Endothelial cell of umbilical vein (primary cell): ENCODE measurements around the gene BHLHE23. TPM values are rescaled to one million over a fixed set of nuclear protein-coding genes. Genes with fewer than 3 reads are reported as not detected.

ENCODE experiments used
- BruUV-seq: library from RNA; stranded (reverse); fragments of 400-500 nt; replicated peaks from 2 replicates; lab custom pipeline; 2021; lab: Mats Ljungman, UMichigan
- CTCF ChIA-PET: fragments of 300-600, 350-600 bp; sonication (Branson Sonifier 250); formaldehyde crosslinking; loops from one replicate; lab custom pipeline; 2021; ENCODE audit warnings: antibody characterized with exemption, inconsistent platforms; lab: Charles Lee
- POLR2A ChIA-PET: fragments of 300-600, 350-600 bp; sonication (Branson Sonifier 250); formaldehyde crosslinking; loops from one replicate; lab custom pipeline; 2021; ENCODE audit warnings: antibody characterized with exemption, inconsistent platforms; lab: Charles Lee
- DNase-seq: peaks from one replicate; pipeline ENCODE4 v3.0.0-alpha.2; 2011; ENCODE audit warnings: low read depth, low spot score
- FAIRE-seq: peaks from 2 replicates; lab custom pipeline; 2011; peaks lifted over from hg19 to GRCh38; lab: Jason Lieb, UNC
- H2AFZ ChIP-seq: 2 replicates; pipeline ENCODE4 v1.6.0; 2012; ENCODE audit warnings: low read depth, low read length, control low read depth, inconsistent platforms
- H3K27ac ChIP-seq: 2 replicates; pipeline ENCODE4 v1.5.1; 2011; ENCODE audit warnings: low read depth, mild to moderate bottlenecking, control low read depth, low read length, moderate library complexity; ENCODE audit not compliant: insufficient read depth
- H3K27me3 ChIP-seq, 2 experiments: 2 replicates each; pipeline versions ENCODE4 v1.6.0 to v1.6.1; 2011; ENCODE audit warnings: low read length in 2 of 2, mixed read lengths in 1 of 2; ENCODE audit not compliant: control insufficient read depth in 2 of 2, insufficient read depth in 2 of 2
- H3K36me3 ChIP-seq, 2 experiments: 2 replicates in 1 of 2; 3 replicates in 1 of 2; pipeline ENCODE4 v1.5.1; 2011; ENCODE audit warnings: low read length in 2 of 2, mild to moderate bottlenecking in 1 of 2, moderate library complexity in 1 of 2; ENCODE audit not compliant: control insufficient read depth in 2 of 2, insufficient read depth in 2 of 2; ENCODE audit errors: extremely low read depth in 1 of 2
- H3K4me1 ChIP-seq: 3 replicates; pipeline ENCODE4 v1.5.1; 2011; ENCODE audit warnings: mild to moderate bottlenecking, low read length; ENCODE audit not compliant: control insufficient read depth, insufficient read depth; ENCODE audit errors: extremely low read depth
- H3K4me2 ChIP-seq: 2 replicates; pipeline ENCODE4 v1.6.1; 2011; ENCODE audit warnings: low read length, control low read depth, mixed read lengths; ENCODE audit not compliant: insufficient read depth
- H3K4me3 ChIP-seq, 3 experiments: fragments of 200-600 bp in 1 of 3; sonication (generic), shearing (Covaris generic) in 1 of 3; replicated peaks in 1 of 3; 2 replicates each; pipeline ENCODE4 v1.5.1; 2011 to 2016; ENCODE audit warnings: control low read depth in 3 of 3, low read length in 3 of 3, mild to moderate bottlenecking in 2 of 3, inconsistent platforms in 1 of 3, low read depth in 1 of 3, moderate library complexity in 1 of 3; ENCODE audit not compliant: insufficient read depth in 1 of 3
- H3K79me2 ChIP-seq: 2 replicates; pipeline ENCODE4 v1.6.0; 2012; ENCODE audit warnings: low read length, inconsistent platforms; ENCODE audit not compliant: control insufficient read depth, insufficient read depth
- H3K9ac ChIP-seq: replicated peaks from 2 replicates; pipeline ENCODE3; 2011; ENCODE audit warnings: low read length, control low read depth; ENCODE audit not compliant: insufficient read depth; ENCODE audit errors: extremely low read depth
- H3K9me1 ChIP-seq: replicated peaks from 3 replicates; pipeline ENCODE4 v1.6.0; 2011; ENCODE audit warnings: mild to moderate bottlenecking, low read length; ENCODE audit not compliant: control insufficient read depth, insufficient read depth; ENCODE audit errors: extremely low read depth
- H3K9me3 ChIP-seq: replicated peaks from 2 replicates; pipeline ENCODE4 v1.5.1; 2012; ENCODE audit warnings: low read length, inconsistent platforms; ENCODE audit not compliant: control insufficient read depth, insufficient read depth
- H4K20me1 ChIP-seq: replicated peaks from 2 replicates; pipeline ENCODE3; 2011; ENCODE audit warnings: mild to moderate bottlenecking, low read length; ENCODE audit not compliant: control insufficient read depth, insufficient read depth; ENCODE audit errors: extremely low read depth
- CTCF ChIP-seq, 2 donors: IDR thresholded peaks; 1 replicate in 1 of 2; 2 replicates in 1 of 2; pipeline ENCODE4 v1.5.1; 2011; ENCODE audit warnings: low read length in 2 of 2, mild to moderate bottlenecking in 2 of 2, moderate library complexity in 2 of 2, control low read depth in 1 of 2, inconsistent platforms in 1 of 2, low read depth in 1 of 2; ENCODE audit not compliant: insufficient read depth in 1 of 2; ENCODE audit errors: extremely low read depth in 1 of 2
- EZH2 ChIP-seq: IDR thresholded peaks from 2 replicates; pipeline ENCODE4 v1.6.1; 2012; ENCODE audit warnings: borderline replicate concordance, low read depth, mild to moderate bottlenecking, moderate library complexity, low read length, inconsistent platforms; ENCODE audit not compliant: severe bottlenecking
- FOS ChIP-seq: IDR thresholded peaks from 2 replicates; pipeline ENCODE4 v1.6.1; 2011; ENCODE audit warnings: mild to moderate bottlenecking, low read length, moderate library complexity, borderline replicate concordance; ENCODE audit not compliant: insufficient read depth
- GATA2 ChIP-seq: IDR thresholded peaks from 2 replicates; pipeline ENCODE4 v1.7.0; 2011; ENCODE audit warnings: low read depth, mild to moderate bottlenecking, moderate library complexity, mixed read lengths, low read length; ENCODE audit not compliant: insufficient read length, insufficient read depth
- JUN ChIP-seq: IDR thresholded peaks from 2 replicates; pipeline ENCODE4 v1.6.1; 2011; ENCODE audit warnings: borderline replicate concordance, low read depth; ENCODE audit not compliant: insufficient read length, insufficient read depth
- MYC ChIP-seq: IDR thresholded peaks from one replicate; pipeline ENCODE4 v1.6.1; 2011; ENCODE audit warnings: mild to moderate bottlenecking, low read depth, low read length
- POLR2A ChIP-seq: IDR thresholded peaks from 2 replicates; pipeline ENCODE4 v1.6.1; 2012; ENCODE audit warnings: low read depth, mild to moderate bottlenecking, control low read depth, low read length
- POLR2AphosphoS5 ChIP-seq: IDR thresholded peaks from 2 replicates; pipeline ENCODE4 v1.6.1; 2012; ENCODE audit warnings: low read depth, mild to moderate bottlenecking, control low read depth, low read length, moderate library complexity; ENCODE audit not compliant: insufficient read depth
- dilution Hi-C: fragments of 300-500 bp; cut with MboI; formaldehyde crosslinking; loops from one replicate; pipeline ENCODE4 v1.15.0; 2019; ENCODE audit warnings: low sequenced_read_pairs; ENCODE audit not compliant: extremely low pct_ligation_motif_present
- intact Hi-C: fragments of 100-400 bp; cut with micrococcal nuclease; formaldehyde crosslinking; loops from one replicate; pipeline ENCODE4 v1.10.0; 2022
- polyA plus RNA-seq, 4 experiments: library from polyadenylated mRNA; depleted of rRNA in 3 of 4; stranded (reverse) in 3 of 4; unstranded in 1 of 4; fragments of >200 nt; gene quantifications; 2 replicates each; pipeline versions ENCODE4 v1.2.1 to v1.2.3, GENCODE V29; 2011 to 2012; ENCODE audit warnings: missing spikeins in 1 of 4
- total RNA-seq: library from RNA; stranded (reverse); gene quantifications from 2 replicates; pipeline ENCODE4 v1.2.3, GENCODE V29; 2021
- TF ChIP-seq, protein P1 (sequence below): IDR thresholded peaks from 2 replicates; pipeline ENCODE4 v1.6.1; 2011; ENCODE audit not compliant: insufficient read depth, insufficient read length

BHLHE23 gene
- total and polyA plus RNA-seq, 2 donors (not counting 3 experiments of a cell fraction or from before 2014, with no cell fraction given) = not detected

- H3K9ac ChIP-seq = no peak overlapping the region
- DNase-seq (no peak), FAIRE-seq (no peak)
- no TSS peak for BruUV-seq
- ChIA-PET POLR2A (no interaction called here), CTCF (no interaction called here)
- dilution Hi-C loops (no loop called here), intact Hi-C loops (no loop called here)
- TF ChIP-seq FOS (no peak), EZH2 (no peak), POLR2A (no peak), CTCF (IDR thresholded peaks at IDR 0.05; ENCODE audit: extremely low read depth in 1 of 2, insufficient read depth in 1 of 2, low read depth in 1 of 2, low read length in 2 of 2) (no peak), GATA2 (no peak), JUN (no peak), MYC (no peak), POLR2AphosphoS5 (no peak)
- TF ChIP-seq, protein P1, sequence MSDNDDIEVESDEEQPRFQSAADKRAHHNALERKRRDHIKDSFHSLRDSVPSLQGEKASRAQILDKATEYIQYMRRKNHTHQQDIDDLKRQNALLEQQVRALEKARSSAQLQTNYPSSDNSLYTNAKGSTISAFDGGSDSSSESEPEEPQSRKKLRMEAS = no peak
- H3K9me1 ChIP-seq = no peaks in the 10 kb centered on the region
- no peaks in the 10 kb centered on the region for H3K9me3 ChIP-seq
- no peak overlapping the region for H2AFZ ChIP-seq
- no peak overlapping the region for H3K4me2 ChIP-seq
- H3K79me2 ChIP-seq = no peaks in the 10 kb centered on the region
- H3K4me1 ChIP-seq = no peaks in the 10 kb centered on the region
- no peak overlapping the region for H3K4me3 ChIP-seq
- H4K20me1 ChIP-seq = no peaks in the 10 kb centered on the region
- no peak overlapping the region for H3K27ac ChIP-seq
- peaks cover 5 to 7% of the 10 kb centered on the region in 2 experiments for H3K36me3 ChIP-seq
- H3K27me3 ChIP-seq = no peaks in the 10 kb centered on the region
Measured at GRCh38 chr20:62964700-62965099, 42.1 kb downstream of the BHLHE23 start.
